Cerebellar nuclear complex (tissue), 1 donor: ENCODE measurements around the gene PRR35.

Experiments used
- DNase-seq, 2 experiments: peaks; one replicate each; lab custom pipeline; 2025; lab: John Stamatoyannopoulos, UW

Gene PRR35

GRCh38 chr16:580141-580945 lies 20.1 kb downstream of the PRR35 start:
- no peak for DNase-seq

- no peak for DNase-seq
Observed at GRCh38 chr16:580946-581498, 20.8 kb downstream of the PRR35 start.

GRCh38 chr16:582218-582613 lies 22.0 kb downstream of the PRR35 start:
- no peak for DNase-seq

GRCh38 chr16:582614-583331 lies 22.6 kb downstream of the PRR35 start:
- peak in 1 of 2 experiments; percentile 44 for DNase-seq

- no peak for DNase-seq
Observed at GRCh38 chr16:583470-583814, 23.2 kb downstream of the PRR35 start.

- DNase-seq, result no peak
Observed at GRCh38 chr16:583815-584591, 23.8 kb downstream of the PRR35 start.

GRCh38 chr16:585351-585750 lies 25.2 kb downstream of the PRR35 start:
- DNase-seq, result no peak

- no peak for DNase-seq
Observed at GRCh38 chr16:586047-586644, 26.0 kb downstream of the PRR35 start.

- DNase-seq, result no peak
Observed at GRCh38 chr16:586645-587590, 26.7 kb downstream of the PRR35 start.

GRCh38 chr16:588639-588888 lies 28.4 kb downstream of the PRR35 start:
- no peak for DNase-seq

GRCh38 chr16:588889-589657 lies 28.9 kb downstream of the PRR35 start:
- peak; percentile 84 to 89 for DNase-seq

GRCh38 chr16:589658-590187 lies 29.5 kb downstream of the PRR35 start, which contains the start of gene RAB40C:
Gene RAB40C, plus strand, starts transcription at chr16:590066. Its CDS starts 226 bp downstream, at chr16:590292.
- peak; percentile 95 for DNase-seq

- DNase-seq, result no peak
Observed at GRCh38 chr16:590188-590814, 30.1 kb downstream of the PRR35 start.

- DNase-seq, result no peak
Observed at GRCh38 chr16:590815-591200, 30.6 kb downstream of the PRR35 start.

GRCh38 chr16:591231-591630 lies 31.0 kb downstream of the PRR35 start:
- DNase-seq, result no peak

GRCh38 chr16:591892-592517 lies 31.8 kb downstream of the PRR35 start:
- no peak for DNase-seq

- DNase-seq, result no peak
Observed at GRCh38 chr16:592518-593306, 32.5 kb downstream of the PRR35 start.

GRCh38 chr16:593406-593805 lies 33.2 kb downstream of the PRR35 start:
- DNase-seq, result no peak
